Mesodermal cell (in vitro differentiated cells): ENCODE results near the gene ITPR2.

Experiments used
- H3K27ac ChIP-seq: 2 replicates; pipeline ENCODE4 v1.7.0; 2013; ENCODE audit warnings: mild to moderate bottlenecking, low read depth, low read length, moderate library complexity; ENCODE audit not compliant: severe bottlenecking
- H3K36me3 ChIP-seq: 2 replicates; pipeline ENCODE4 v1.7.1; 2013; ENCODE audit warnings: mild to moderate bottlenecking, low read length, moderate library complexity; ENCODE audit not compliant: control insufficient read depth, insufficient read depth
- H3K4me1 ChIP-seq: one replicate; pipeline ENCODE4 v1.7.1; 2013; ENCODE audit warnings: mild to moderate bottlenecking, low read length; ENCODE audit not compliant: insufficient read depth, control insufficient read depth, poor library complexity, severe bottlenecking
- H3K4me3 ChIP-seq: 2 replicates; pipeline ENCODE4 v1.7.0; 2013; ENCODE audit warnings: low read length, control low read depth, mild to moderate bottlenecking; ENCODE audit not compliant: insufficient read depth, poor library complexity, severe bottlenecking; ENCODE audit errors: extremely low read depth
- H3K9me3 ChIP-seq: 2 replicates; pipeline ENCODE4 v1.7.1; 2013; ENCODE audit warnings: mild to moderate bottlenecking, low read length, moderate library complexity; ENCODE audit not compliant: control insufficient read depth
- WGBS, 2 experiments: methylation state at CpG; one replicate each; pipeline ENCODE4 v1.1.5; 2013; ENCODE audit warnings: missing lambda C conversion rate in 2 of 2; ENCODE audit not compliant: insufficient coverage in 2 of 2; 5-methylcytosine and 5-hydroxymethylcytosine counted together

The ITPR2 gene

DNA sequence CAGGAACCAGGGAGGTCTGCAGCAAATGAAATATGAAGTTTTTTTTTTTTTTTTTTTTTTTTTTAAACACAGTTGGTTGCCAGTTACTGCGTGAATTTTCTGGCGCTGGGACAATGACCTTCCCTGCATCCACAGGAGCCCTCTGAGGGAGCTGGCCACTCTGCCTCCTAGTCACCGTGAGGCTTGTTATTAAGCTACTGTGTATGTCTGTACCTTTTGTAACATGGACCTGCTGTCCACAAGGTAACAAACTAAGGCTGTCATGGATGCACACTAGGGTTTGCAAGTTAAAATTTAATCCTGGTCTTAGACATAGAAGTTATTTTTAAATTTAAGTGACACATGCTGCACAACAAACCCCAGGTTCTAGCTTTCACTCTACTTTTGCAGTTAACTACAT lies 426.6 kb downstream of the ITPR2 start:
- WGBS, 2 experiments = 100% methylated on average over 1 of the region's 3 CpGs
- H3K27ac ChIP-seq = no peak overlapping the region

DNA sequence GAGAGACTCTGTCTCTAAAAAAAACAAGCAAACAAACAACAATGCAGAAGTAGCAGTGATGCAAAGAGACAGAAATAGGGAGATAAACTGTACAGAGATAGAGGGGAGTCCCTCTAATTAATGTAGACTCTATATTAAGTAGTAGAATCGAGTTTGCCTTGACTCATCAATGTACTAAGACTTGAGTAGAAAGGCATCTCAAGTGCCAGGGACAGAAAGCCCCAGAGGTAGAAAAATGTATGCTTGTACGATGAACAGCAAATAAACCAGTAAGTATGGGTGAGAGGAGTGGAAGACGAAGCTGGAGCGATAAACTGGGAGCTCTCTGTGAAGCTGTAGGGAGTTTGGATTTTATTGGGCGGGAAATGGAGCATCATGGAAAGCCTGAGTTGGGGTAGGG lies 429.4 kb downstream of the ITPR2 start:
- Histone ChIP-seq H3K4me3 (no peak overlapping the region), H3K36me3 (no peaks in the 10 kb centered on the region), H3K4me1 (no peaks in the 10 kb centered on the region), H3K9me3 (no peaks in the 10 kb centered on the region), H3K27ac (no peak overlapping the region)
- WGBS, 2 experiments = 84 to 95% methylated on average over 5 of the region's 5 CpGs

More for the DNA sequence above, 426.6 kb downstream of the ITPR2 start:
- no peaks in the 10 kb centered on the region for H3K4me1 ChIP-seq
- H3K4me3 ChIP-seq = no peak overlapping the region
- no peaks in the 10 kb centered on the region for H3K9me3 ChIP-seq
- no peaks in the 10 kb centered on the region for H3K36me3 ChIP-seq

DNA sequence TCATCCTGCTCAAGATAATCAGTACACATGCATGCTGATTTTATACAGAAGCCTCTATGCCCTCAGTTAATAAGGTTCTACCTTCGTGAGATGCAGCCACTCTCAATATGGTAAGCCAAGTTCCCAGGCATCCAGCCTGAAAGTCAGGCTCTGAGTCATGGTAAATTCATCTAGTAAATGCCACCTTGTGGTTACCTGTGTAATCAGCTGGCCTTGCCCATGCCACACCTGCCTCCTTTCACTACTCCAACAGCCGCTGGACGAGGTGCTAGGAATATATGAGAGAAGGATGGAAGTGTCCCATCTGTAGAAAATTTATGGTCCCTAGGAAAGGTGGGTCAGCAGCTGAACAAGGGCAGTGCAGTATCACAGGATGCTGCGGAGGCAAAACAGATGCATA lies 430.3 kb downstream of the ITPR2 start:
- H3K4me1 ChIP-seq = no peaks in the 10 kb centered on the region
- no peaks in the 10 kb centered on the region for H3K9me3 ChIP-seq
- H3K27ac ChIP-seq = no peak overlapping the region
- H3K4me3 ChIP-seq = no peak overlapping the region
- WGBS, 2 experiments = 68 to 90% methylated on average over 2 of the region's 4 CpGs
- no peaks in the 10 kb centered on the region for H3K36me3 ChIP-seq

DNA sequence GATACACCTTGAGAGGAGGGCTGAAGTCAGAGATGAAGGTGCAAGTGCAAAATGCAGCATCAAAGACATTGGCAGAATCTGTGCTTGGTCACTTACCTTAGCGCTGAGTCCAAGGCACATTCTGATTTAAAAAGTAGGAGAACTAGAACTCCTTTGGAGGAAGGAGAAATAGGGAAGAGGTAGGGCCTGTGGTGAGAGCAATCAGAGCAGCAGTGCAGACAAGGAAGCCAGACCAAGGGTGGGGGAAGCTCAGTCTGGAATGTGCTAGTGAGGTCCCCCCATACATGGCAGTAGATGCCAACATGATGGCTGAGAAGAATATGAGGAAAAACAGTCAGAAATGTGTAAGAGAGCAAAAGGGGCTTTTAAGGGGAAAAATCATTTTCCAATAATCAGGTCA lies 431.1 kb downstream of the ITPR2 start:
- H3K9me3 ChIP-seq = no peaks in the 10 kb centered on the region
- no peaks in the 10 kb centered on the region for H3K36me3 ChIP-seq
- 91 to 100% methylated on average over 1 of the region's 1 CpG for WGBS, 2 experiments
- H3K4me1 ChIP-seq = no peaks in the 10 kb centered on the region
- no peak overlapping the region for H3K27ac ChIP-seq
- H3K4me3 ChIP-seq = no peak overlapping the region

DNA sequence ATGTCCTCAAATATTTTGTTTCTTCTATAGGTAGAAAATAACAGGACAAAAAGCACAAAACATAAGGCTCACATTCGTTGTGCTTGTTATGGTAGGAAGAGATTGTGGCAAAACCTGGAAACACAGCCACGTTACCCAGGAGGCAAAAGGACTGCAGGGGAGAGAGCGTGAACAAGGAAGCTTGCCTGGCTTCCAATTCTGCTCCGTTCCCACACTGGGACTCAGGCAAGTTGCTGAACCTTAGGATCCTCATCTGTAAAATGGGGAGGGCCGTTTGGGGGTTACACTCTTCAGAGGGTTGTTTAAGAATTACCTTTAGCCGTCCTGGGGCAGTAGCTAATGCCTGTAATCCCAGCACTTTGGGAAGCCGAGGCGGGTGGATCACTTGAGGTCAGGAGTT lies 432.4 kb downstream of the ITPR2 start:
- Histone ChIP-seq H3K36me3 (no peaks in the 10 kb centered on the region), H3K4me3 (no peak overlapping the region), H3K27ac (no peak overlapping the region), H3K9me3 (no peaks in the 10 kb centered on the region), H3K4me1 (no peaks in the 10 kb centered on the region)
- WGBS, 2 experiments = 90 to 93% methylated on average over 5 to 8 of the region's 8 CpGs

DNA sequence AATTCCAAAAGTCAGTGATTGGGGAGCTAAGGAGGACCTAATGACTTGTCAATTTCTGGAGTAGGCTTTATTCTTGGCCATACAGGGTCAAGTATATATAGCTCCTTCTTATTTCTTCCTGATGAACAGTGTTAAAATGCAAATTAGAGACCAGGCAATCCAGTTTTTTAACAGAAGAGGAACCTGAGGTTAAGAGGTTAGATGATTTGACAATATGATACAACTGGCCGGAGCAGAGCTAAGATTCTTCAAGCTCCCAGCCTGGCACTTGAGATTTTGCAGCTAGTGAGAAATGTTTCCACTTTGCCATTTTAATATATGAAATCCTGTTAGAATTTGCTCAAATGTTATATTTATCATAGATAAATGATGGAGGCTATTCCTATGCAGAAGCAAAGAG lies 433.6 kb downstream of the ITPR2 start:
- Histone ChIP-seq H3K27ac (no peak overlapping the region), H3K36me3 (no peaks in the 10 kb centered on the region), H3K4me3 (no peak overlapping the region), H3K9me3 (no peaks in the 10 kb centered on the region), H3K4me1 (no peaks in the 10 kb centered on the region)
- WGBS, 2 experiments = no CpG with 5 or more reads among the region's 1 CpG

DNA sequence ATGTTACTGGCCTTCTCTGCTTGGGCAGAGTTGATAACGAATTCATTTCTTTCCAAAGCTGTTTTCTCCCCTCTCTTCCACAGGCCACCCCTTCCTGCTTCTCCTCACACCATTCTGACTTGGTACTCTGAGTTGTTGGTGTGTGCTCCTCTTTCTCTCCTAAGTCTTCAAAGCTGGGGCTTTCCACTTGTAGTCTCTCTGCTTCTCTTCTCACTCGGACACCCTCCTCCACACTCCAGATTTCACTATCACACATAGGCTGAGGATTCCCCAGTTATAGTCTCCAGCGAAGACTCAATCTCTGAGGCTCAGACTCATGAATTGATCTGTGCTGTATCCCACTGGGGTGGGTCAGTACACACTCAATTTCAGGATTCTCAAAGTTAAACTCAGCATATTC lies 436.6 kb downstream of the ITPR2 start:
- no peaks in the 10 kb centered on the region for H3K9me3 ChIP-seq
- no peaks in the 10 kb centered on the region for H3K4me1 ChIP-seq
- H3K4me3 ChIP-seq = no peak overlapping the region
- H3K36me3 ChIP-seq = no peaks in the 10 kb centered on the region
- H3K27ac ChIP-seq = no peak overlapping the region
- 66 to 76% methylated on average over 2 to 3 of the region's 3 CpGs for WGBS, 2 experiments

DNA sequence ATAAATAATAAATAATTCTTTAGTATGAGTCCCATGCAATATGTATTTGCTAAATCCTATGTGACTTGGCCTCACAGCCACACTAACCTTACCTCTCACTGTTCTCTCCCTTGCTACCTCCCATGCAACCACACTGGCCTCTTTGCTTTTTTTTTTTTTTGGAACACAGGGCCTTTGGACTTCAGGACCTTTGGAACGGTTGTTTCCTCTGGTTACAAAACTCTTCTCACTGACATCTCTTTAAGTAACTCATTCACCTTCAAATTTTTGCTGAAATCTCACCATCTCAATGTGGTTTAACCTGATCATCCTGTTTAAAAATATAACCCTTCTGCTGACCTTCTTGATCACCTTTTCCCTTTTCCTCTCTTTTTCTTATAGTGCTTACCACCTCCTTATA lies 443.7 kb downstream of the ITPR2 start:
- Histone ChIP-seq H3K36me3 (no peaks in the 10 kb centered on the region), H3K4me3 (no peak overlapping the region), H3K9me3 (no peaks in the 10 kb centered on the region), H3K4me1 (no peaks in the 10 kb centered on the region), H3K27ac (no peak overlapping the region)
- WGBS, 2 experiments = 73% methylated on average over 1 of the region's 1 CpG

DNA sequence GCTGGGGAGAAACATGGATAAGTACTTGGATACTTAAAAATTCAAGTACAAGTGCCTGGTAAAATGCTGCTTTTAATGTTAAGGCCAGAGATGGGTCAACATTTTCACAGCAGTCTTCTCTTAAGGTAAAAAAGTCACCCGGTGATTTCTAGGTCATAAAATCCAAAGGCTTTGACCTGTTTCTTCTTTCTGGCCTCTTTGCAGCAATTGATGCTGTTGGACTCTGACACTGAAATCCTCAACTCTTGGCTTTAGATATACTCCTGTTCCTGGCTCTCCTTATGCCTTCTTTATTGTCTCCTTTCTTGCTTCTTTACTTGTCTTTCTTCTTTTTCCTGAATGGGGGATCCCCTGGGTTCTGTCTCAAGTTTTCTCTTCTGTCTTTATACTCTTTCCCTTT lies 448.5 kb downstream of the ITPR2 start:
- H3K9me3 ChIP-seq = no peaks in the 10 kb centered on the region
- H3K36me3 ChIP-seq = no peaks in the 10 kb centered on the region
- no peak overlapping the region for H3K4me3 ChIP-seq
- H3K4me1 ChIP-seq = no peaks in the 10 kb centered on the region
- no peak overlapping the region for H3K27ac ChIP-seq
- 88 to 100% methylated on average over 1 of the region's 1 CpG for WGBS, 2 experiments

DNA sequence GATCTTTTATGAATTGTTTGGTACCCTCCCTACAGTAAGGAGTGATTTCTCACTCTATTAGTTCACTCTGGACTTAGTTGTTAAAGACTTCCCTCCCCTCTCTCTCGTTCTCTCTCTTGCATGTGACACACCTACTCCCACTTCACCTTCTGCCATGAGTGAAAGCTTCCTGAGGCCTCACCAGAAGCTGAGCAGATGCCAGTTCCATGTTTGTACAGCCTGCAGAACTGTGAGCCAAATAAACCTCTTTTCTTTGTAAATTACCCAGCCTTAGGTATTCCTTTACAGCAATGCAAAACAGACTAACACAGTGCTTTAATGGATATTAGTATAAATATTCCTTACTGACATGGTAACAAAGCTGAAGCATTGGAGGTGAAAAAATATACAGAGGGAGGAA lies 450.0 kb downstream of the ITPR2 start:
- Histone ChIP-seq H3K4me1 (no peaks in the 10 kb centered on the region), H3K27ac (no peak overlapping the region), H3K4me3 (no peak overlapping the region), H3K36me3 (no peaks in the 10 kb centered on the region), H3K9me3 (no peaks in the 10 kb centered on the region)
- 88 to 100% methylated on average over 1 of the region's 1 CpG for WGBS, 2 experiments

DNA sequence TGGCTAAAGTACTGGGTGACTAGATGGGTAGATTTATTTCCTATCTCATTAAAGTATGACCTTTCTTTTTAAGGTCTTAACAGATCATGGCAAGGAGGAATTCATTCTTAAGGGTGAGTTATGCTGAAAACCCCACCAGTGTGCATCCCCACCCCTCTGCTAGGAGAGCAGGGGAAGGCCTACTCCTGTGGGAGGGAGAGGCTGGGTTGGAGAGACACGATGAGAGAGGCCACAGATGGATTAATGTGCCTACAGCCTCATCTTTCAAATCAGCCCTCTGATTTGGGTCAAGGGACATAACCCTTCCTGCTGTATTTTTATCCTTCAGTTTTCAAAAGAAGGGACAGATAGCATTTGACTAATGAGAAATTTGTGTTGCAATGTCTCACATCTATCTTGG lies 452.1 kb downstream of the ITPR2 start:
- no peak overlapping the region for H3K4me3 ChIP-seq
- H3K36me3 ChIP-seq = no peaks in the 10 kb centered on the region
- no CpG with 5 or more reads among the region's 1 CpG for WGBS, 2 experiments
- no peaks in the 10 kb centered on the region for H3K9me3 ChIP-seq
- H3K4me1 ChIP-seq = no peaks in the 10 kb centered on the region
- no peak overlapping the region for H3K27ac ChIP-seq
